Body of pancreas (tissue), 4 donors: ENCODE results near the gene RIPOR2.

Experiments
- CTCF ChIP-seq, 7 experiments: fragments of 450-650 bp in 4 of 7; fragments of 200-600 bp in 3 of 7; sonication (generic) in 3 of 7; IDR thresholded peaks; one replicate each; pipeline ENCODE4 v1.5.1; 2016 to 2019; ENCODE audit warnings: antibody characterized with exemption in 7 of 7
- POLR2A ChIP-seq, 3 donors: fragments of 450-650 bp; IDR thresholded peaks; one replicate each; pipeline ENCODE4 v1.6.1; 2016; ENCODE audit warnings: antibody characterized with exemption in 3 of 3, mild to moderate bottlenecking in 2 of 3

- TF ChIP-seq CTCF (IDR thresholded peaks at IDR 0.05) (no peak), POLR2A (IDR thresholded peaks at IDR 0.05) (no peak)
Observed at GRCh38 chr6:24838994-24839393, 96.8 kb downstream of the RIPOR2 start.
